GM19328 (cell line): ENCODE results near the gene HIRIP3.
"Not testable (repeated sequence)": the region's sequence is repeated elsewhere in the genome, so short reads cannot be mapped to it uniquely, and the experiment has no call there.

Experiments
- ATAC-seq: cut with Tn5 transposase; IDR thresholded peaks from one replicate; pipeline ENCODE4 v1.9.1; 2021; ENCODE audit warnings: mild to moderate bottlenecking, moderate library complexity; ENCODE audit not compliant: unreplicated experiment

Gene HIRIP3, protein sequence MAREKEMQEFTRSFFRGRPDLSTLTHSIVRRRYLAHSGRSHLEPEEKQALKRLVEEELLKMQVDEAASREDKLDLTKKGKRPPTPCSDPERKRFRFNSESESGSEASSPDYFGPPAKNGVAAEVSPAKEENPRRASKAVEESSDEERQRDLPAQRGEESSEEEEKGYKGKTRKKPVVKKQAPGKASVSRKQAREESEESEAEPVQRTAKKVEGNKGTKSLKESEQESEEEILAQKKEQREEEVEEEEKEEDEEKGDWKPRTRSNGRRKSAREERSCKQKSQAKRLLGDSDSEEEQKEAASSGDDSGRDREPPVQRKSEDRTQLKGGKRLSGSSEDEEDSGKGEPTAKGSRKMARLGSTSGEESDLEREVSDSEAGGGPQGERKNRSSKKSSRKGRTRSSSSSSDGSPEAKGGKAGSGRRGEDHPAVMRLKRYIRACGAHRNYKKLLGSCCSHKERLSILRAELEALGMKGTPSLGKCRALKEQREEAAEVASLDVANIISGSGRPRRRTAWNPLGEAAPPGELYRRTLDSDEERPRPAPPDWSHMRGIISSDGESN

DNA sequence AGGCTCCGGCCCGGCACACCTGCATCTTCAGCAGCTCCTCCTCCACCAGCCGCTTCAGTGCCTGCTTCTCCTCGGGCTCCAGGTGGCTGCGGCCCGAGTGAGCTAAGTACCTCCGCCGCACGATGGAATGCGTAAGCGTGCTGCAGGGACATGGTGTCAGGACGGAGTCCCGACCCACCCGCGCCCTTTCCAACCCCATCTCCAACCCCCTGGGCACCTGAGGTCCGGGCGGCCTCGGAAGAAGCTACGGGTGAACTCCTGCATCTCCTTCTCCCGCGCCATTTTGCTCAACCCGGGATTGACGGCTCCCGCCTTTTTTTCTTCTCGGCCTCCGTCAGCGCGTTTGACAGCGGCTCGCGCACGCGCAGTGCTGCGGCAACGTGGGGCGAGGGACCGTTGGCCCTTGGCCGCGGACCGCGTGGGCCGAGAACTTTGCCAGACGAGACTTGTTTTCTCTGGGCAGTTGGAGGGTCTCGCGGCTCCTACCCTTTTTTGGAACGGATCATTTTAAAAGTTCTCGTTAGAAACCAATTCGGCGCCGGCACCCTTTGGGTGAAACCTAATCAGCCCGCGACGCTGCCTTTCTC lies at the start of gene HIRIP3:
Gene HIRIP3, minus strand, starts transcription at position 294 of the 587 bp plus-strand sequence. Its CDS starts 12 bp downstream, at position 282.
- peak; percentile 41 for ATAC-seq

- no peak for ATAC-seq
Measured at GRCh38 chr16:30041841-30042240, 46.4 kb upstream of the HIRIP3 start.

DNA sequence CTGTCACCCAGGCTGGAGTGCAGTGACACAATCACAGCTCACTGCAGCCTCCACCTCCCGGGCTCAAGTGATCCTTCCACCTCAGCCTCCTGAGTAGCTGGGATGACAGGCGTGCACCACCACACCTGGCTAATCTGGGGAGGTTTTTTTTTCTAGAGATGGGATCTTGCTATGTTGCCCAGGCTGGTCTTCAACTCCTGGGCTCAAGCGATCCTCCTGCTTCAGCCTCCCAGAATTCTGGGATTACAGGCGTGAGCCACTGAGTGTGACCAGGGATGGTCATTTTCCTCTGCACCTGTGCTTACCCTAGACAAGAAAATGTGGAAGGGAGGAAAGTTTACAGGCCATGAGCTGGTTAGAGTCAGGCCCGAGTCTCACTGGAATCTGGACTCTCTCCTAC lies 45.3 kb upstream of the HIRIP3 start:
- not testable (repeated sequence) for ATAC-seq

DNA sequence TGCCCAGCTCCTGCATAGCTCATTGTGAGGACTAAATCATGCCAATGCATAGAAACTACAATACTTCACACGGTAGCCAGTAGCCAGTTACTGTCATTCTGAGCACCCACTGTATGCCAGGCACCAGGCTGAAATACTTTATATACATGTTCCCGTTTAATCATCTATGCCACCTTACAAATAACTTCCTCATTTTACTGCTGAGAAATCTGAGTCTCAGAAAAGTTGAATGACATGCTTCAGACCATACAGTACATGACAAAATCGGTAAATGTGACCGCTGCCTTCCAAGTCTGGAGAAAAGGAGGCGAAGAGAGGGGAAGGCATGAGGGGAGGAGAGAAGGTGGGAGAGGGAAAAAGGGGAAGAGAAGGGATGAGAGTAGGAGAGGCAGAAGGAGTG lies 44.8 kb upstream of the HIRIP3 start:
- no peak for ATAC-seq

DNA sequence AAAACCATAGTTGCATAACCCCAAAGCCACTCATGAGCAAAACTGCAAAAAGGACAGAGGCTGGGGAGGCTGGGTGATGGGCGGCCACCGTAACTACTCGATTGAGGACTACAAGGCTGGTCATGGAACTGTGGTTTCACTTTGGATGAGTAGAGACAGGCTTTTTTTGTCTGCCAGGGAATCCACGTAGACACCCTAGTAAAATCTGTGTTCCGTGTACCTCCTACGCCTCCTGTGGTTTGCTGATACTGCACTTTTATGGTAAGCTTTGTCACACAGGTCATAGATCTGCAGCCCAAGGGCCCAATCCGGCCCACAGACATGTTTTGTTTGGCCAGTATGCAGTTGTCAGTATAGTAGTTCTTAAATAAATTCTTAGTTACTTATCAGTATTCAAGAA lies 37.9 kb upstream of the HIRIP3 start:
- no peak for ATAC-seq

GRCh38 chr16:30032083-30032819 lies 36.8 kb upstream of the HIRIP3 start:
- ATAC-seq, result no peak

DNA sequence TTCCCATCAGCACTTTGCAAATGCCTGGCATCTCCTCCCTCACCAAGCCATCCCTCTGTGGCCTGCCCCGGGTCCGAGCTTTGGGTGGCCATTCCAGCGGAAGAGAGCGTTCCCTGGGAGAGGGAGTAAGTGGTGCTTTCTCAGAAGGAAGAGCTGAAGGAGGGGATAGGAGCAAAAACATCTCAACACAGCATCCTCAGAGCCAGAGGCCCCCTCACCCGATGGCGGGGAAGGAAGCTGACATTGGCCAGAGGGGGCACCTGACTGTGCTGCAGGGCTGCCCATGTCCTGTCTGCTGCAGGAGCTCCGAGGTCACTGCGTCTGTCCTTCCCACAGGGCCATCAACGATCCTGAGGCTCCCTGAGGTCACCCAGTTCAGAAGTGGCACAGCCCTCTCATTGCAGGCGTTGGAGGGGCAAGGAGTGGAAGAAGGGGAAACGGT lies 36.1 kb upstream of the HIRIP3 start:
- ATAC-seq, result no peak

DNA sequence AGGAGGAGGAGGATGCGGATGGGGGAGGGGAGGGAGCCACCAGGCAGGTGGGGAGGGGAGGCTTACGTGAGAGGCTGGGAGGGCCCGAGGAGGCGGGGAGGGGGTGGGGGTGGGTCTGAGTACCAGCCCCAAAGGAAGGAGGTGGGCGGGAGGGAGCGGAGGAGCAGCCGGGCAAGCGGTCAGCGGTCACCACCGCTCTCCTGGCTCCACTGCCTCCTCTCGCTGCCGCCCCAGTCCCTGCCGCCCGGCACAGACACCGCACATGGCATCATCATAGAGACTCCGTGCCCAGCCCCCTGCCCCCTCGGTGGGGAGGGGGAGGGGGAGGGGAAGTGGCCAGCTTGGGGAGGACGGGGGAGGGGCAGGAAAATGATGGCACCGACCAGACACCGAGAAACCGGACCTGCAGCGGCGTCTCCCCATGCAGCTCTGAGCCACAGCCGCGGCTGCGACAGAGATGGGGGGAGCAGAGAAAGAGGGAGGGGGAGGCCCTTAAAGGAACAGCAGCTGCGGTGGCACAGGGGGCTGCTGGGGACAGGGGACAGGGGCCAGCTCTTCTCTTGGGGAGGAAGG lies 35.5 kb upstream of the HIRIP3 start, which contains the start of gene TLCD3B:
Gene TLCD3B, minus strand, starts transcription at position 431 of the 573 bp plus-strand sequence. CDS start 744 bp downstream, outside the sequence.
- ATAC-seq, result no peak

DNA sequence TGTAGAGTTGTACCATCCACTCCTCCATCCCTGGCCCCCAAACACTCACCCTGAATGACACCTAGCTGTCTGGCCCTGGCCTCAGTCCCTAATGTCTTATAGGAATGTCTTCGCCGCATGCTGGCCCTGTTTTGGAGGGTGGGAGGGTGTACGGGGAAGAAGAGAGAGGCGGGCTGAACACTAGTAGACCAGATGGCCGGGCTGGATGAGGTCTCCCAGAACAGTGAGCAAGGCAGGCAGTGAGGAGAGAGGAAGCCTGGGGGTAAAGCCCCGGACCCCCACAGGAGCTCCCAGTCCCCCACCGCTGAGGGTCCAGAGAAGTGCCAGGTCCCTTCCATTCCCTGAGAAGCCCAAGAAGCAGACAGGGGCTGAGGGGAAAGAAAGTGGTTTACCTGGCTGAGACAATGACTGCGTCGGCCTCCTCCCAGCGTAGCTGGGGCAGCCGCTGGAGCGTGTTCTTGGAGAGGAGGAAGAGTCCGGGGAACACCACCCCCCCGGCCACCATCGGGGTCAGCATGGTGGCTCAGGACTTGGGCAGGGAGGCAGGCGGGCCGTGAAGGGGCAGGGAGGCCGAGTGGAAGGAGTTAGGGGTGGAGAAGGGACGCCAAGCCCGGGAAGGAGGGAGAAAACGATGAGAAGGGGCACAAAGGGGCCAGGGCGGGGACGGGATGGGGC lies 34.7 kb upstream of the HIRIP3 start:
- ATAC-seq, result no peak

DNA sequence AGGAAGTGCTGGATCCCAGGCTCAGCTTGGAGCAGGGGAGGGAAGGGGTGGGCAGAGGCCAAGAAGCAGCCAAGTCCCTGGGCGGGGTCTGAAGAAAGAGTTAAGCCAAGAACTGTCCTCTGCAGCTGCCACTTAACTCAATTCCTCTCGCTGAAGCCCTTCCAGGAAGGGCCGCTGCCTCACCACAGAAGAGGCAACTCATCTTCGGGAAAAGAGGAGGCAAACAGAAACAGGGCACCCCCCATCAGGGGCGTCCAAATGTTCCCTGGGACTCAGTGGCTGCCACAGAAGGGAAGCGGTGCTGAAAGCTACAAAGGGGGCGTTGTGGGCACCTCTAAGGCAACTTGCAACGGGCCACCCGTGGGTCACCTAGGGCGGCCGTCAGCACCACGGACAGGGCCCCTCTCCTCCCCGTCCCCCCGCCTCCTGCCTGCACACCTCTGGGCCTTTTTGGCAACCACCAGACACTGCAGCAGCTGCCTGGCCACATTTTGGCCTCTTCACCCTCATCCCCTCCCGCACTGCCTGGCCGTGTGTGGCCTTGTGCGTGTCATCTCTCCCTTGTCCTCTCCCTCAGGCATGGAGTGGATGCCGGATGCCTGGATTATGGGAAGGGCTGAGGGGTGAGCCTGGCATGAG lies 33.1 kb upstream of the HIRIP3 start:
- no peak for ATAC-seq

- ATAC-seq, result no peak
Measured at GRCh38 chr16:30027588-30028437, 32.4 kb upstream of the HIRIP3 start.

DNA sequence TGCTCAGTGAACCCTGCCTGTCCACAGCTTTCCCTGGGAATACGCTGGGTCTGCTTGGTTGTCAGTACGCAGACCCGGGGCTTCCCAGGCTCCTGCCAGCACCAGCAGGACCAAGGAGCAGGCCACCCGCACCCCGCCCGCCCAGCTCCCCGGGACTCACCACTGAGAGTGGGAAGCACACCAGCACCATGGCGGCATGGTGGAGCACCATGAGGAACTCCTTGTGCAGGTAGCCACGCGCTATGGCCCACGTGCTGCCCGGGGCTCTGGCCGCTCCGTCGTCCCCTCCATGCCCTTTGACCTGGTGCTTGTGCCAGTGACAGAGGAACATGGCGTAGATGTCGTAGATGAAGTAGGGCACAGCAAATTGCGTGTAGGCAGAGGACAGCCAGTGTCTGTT lies 31.0 kb upstream of the HIRIP3 start:
- no peak for ATAC-seq

DNA sequence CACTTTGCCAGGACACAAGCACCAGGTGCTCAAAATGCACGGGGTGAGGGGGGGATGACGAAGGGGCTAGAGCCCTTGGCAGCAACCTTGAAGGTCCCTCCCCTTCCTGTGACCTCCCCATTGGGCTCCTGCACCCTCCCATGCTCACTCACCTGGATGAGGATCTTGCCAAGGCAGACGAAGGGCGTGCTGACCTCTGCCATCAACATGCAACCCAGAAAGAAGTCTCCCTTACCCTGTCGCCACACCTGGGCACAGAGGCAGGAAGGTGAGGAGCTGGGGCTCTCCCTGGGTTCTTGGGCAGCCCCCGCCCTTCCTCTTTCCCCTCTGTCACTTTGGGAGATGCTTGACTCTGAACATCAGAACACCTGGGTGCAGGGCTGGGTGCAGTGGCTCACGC lies 30.2 kb upstream of the HIRIP3 start:
- ATAC-seq, result no peak

- no peak for ATAC-seq
Measured at GRCh38 chr16:30025156-30025555, 29.7 kb upstream of the HIRIP3 start.

DNA sequence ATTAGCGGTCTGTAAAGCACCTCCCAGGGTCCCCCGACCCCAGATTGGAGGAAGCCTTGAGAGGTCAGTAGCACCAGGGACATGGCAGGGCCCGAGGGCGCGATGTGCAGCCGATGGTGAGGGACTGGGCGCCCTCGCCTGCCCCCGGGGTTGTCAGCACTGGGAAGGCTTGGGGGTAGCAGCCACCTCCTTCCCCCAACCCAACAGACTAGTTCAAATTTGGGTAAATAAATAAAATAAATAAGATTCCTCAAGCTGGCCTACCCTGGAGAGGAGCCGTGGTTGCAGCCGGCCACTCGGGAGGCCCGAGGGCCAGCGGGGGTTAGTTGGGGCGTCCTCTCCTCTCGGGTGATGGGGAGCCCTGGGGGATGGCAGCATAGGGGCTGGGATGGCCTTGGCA lies 29.0 kb upstream of the HIRIP3 start:
- no peak for ATAC-seq

GRCh38 chr16:30023586-30023985 lies 28.2 kb upstream of the HIRIP3 start:
- ATAC-seq, result no peak

GRCh38 chr16:30022887-30023286 lies 27.5 kb upstream of the HIRIP3 start, which contains the start of gene C16orf92:
C16orf92 (plus strand) TSS chr16:30023198; CDS start chr16:30023341, 143 bp downstream.
- no peak for ATAC-seq

- no peak for ATAC-seq
Measured at GRCh38 chr16:30018731-30019158, 23.3 kb upstream of the HIRIP3 start.

GRCh38 chr16:30017937-30018336 lies 22.5 kb upstream of the HIRIP3 start:
- ATAC-seq, result not testable (repeated sequence)
